Measurements from ENCODE around the gene PLCD1. TPM values are rescaled to one million over a fixed set of nuclear protein-coding genes. Genes with fewer than 3 reads are reported as not detected.

PLCD1 gene
- total and polyA plus RNA-seq, 2 experiments from 2014 or later = 16.0 to 24.4 TPM

DNA sequence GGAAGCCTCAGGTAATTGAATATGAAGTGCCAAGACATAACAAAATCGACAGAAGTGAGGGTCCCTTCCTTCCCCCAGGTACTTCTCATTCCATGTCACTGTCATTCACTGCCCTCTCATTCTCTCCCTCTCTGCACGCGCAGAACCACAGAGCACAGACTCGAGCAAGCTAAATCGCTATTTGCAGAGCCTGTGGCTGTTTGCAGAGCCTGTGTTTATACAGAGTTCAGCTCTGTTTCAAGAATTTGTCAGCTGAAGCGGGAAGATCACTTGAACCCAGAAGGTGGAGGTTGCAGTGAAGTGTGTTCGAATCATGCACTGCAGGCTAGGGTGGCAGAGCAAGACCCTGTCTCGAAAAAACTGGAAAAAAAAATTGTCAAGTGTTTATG lies 36.4 kb downstream of the PLCD1 start (continued):
- TF ChIP-seq STAT1 (IDR thresholded peaks at IDR 0.05; ENCODE audit: unreplicated experiment) (no peak), ETS1 (IDR thresholded peaks at IDR 0.05) (no peak), JUNB (IDR thresholded peaks at IDR 0.05; ENCODE audit: unreplicated experiment) (no peak), EZH2 (IDR thresholded peaks at IDR 0.05; ENCODE audit: low read depth, unreplicated experiment) (no peak), REST (IDR thresholded peaks at IDR 0.05; ENCODE audit: unreplicated experiment) (no peak), POLR2AphosphoS5 (IDR thresholded peaks at IDR 0.05; ENCODE audit: low read depth) (no peak), ZNF331 (CRISPR knock-in tag; IDR thresholded peaks at IDR 0.05; ENCODE audit: low read depth) (no peak), EZH2phosphoT487 (IDR thresholded peaks at IDR 0.05; ENCODE audit: unreplicated experiment) (no peak), ZNF114 (CRISPR knock-in tag; IDR thresholded peaks at IDR 0.05) (no peak), CREB1 (CRISPR knock-in tag; IDR thresholded peaks at IDR 0.05; ENCODE audit: low read depth) (no peak)

DNA sequence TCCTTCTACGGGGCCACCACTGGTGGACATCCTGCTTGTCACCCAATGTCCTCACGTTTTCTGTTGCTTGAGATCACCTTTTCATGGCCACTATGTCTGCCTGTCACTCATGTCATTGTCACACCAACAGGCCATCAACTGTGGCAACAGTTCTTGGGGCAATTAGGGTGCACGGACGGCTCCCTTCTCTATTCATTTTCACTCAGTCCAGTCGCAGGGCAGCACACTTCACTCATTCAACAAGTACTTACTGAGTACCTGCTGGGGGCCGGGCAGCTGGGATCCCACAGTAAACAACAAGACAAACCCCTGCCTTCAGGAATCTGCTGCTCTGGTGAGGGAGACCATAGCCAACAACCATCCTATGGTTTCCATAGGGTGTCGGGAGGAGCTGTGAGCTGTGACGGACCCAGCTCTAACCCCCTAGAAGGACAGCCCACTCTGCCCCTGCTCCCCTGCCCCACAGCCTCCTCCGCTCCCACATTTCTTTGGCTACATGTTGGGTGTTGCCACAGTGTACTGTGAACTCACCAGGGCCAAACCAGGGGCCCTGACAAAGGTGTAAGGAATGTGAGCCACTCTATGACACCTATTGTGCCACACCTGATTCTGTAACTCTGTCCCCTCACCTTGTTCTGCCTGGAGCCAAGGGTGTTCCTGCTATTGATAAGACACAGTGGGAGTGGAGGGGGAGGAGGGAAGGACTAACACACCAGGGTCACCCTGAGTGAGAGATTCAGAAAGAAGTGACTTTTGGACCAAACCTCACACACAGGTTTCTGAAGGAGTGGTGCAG lies 37.0 kb downstream of the PLCD1 start:
- no peak overlapping the region for H3K27ac Mint-ChIP-seq
- TF ChIP-seq EZH2phosphoT487 (IDR thresholded peaks at IDR 0.05; ENCODE audit: unreplicated experiment) (no peak), STAT1 (IDR thresholded peaks at IDR 0.05; ENCODE audit: unreplicated experiment) (no peak), POLR2AphosphoS5 (IDR thresholded peaks at IDR 0.05; ENCODE audit: low read depth) (no peak), EZH2 (IDR thresholded peaks at IDR 0.05; ENCODE audit: low read depth, unreplicated experiment) (no peak), CREB1 (CRISPR knock-in tag; IDR thresholded peaks at IDR 0.05; ENCODE audit: low read depth) (no peak)
- Histone ChIP-seq H3K4me1 (ENCODE audit: insufficient read depth) (peaks cover 11% of the 10 kb centered on the region; the same call in 1 of the 2 replicates), H3F3A (replicated peaks; ENCODE audit: low read depth) (peaks cover 4% of the 10 kb centered on the region; the same call in 1 of the 2 replicates), H3K9me2 (ENCODE audit: insufficient read depth) (no peaks in the 10 kb centered on the region), H3K79me2 (replicated peaks; ENCODE audit: insufficient read depth) (no peaks in the 10 kb centered on the region), H3K36me3 (ENCODE audit: insufficient read depth) (no peaks in the 10 kb centered on the region), H3K4me3 (no peak overlapping the region), H3K27me3 (ENCODE audit: insufficient read depth) (no peaks in the 10 kb centered on the region), H3K27ac (ENCODE audit: low read depth) (no peak overlapping the region), H3K4me2 (no peak overlapping the region), H2AFZ (no peak overlapping the region; the same call in 1 of the 2 replicates), H4K20me1 (replicated peaks; ENCODE audit: insufficient read depth) (no peaks in the 10 kb centered on the region)
- no peak for ATAC-seq
- no peaks in the 10 kb centered on the region for H3K36me3 Mint-ChIP-seq (ENCODE audit: low read depth)
- DNase-seq (ENCODE audit: low spot score) = no peak
- H3K4me1 Mint-ChIP-seq = peaks cover 12% of the 10 kb centered on the region; the same call in 2 of the 3 replicates
- H3K27me3 Mint-ChIP-seq (ENCODE audit: insufficient read depth, low read depth, poor library complexity) = peaks cover 24% of the 10 kb centered on the region
- H3K4me3 Mint-ChIP-seq = no peak overlapping the region
- no peaks in the 10 kb centered on the region for H3K9me3 Mint-ChIP-seq
